Measurements from ENCODE around the gene ARID1B. TPM values are rescaled to one million over a fixed set of nuclear protein-coding genes. Genes with fewer than 3 reads are reported as not detected.

Gene ARID1B
- total RNA-seq, 1 experiment from 2014 or later, result 91.7 TPM

DNA sequence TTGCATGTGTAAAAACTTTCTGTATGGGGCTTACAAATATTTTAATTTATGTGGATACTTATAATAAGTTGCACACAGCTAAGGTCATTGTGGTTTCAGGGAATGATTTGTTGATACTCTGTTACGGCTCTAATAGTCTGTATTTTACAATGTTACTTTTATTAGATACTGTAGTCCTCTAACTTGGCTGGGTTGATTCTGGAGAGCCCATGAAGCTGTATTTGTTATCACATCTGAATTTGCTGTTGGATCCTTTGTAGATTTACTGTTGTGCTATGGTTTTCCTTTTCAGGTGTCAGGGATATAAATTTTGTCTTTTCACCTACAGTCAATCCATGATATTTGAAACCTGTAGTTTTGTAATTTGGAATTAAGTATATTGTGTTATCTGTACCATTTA, 161.0 kb downstream of the ARID1B start:
- TF ChIP-seq, protein P1, sequence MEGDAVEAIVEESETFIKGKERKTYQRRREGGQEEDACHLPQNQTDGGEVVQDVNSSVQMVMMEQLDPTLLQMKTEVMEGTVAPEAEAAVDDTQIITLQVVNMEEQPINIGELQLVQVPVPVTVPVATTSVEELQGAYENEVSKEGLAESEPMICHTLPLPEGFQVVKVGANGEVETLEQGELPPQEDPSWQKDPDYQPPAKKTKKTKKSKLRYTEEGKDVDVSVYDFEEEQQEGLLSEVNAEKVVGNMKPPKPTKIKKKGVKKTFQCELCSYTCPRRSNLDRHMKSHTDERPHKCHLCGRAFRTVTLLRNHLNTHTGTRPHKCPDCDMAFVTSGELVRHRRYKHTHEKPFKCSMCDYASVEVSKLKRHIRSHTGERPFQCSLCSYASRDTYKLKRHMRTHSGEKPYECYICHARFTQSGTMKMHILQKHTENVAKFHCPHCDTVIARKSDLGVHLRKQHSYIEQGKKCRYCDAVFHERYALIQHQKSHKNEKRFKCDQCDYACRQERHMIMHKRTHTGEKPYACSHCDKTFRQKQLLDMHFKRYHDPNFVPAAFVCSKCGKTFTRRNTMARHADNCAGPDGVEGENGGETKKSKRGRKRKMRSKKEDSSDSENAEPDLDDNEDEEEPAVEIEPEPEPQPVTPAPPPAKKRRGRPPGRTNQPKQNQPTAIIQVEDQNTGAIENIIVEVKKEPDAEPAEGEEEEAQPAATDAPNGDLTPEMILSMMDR (IDR thresholded peaks at IDR 0.05), result no peak
- TF ChIP-seq, protein P2, sequence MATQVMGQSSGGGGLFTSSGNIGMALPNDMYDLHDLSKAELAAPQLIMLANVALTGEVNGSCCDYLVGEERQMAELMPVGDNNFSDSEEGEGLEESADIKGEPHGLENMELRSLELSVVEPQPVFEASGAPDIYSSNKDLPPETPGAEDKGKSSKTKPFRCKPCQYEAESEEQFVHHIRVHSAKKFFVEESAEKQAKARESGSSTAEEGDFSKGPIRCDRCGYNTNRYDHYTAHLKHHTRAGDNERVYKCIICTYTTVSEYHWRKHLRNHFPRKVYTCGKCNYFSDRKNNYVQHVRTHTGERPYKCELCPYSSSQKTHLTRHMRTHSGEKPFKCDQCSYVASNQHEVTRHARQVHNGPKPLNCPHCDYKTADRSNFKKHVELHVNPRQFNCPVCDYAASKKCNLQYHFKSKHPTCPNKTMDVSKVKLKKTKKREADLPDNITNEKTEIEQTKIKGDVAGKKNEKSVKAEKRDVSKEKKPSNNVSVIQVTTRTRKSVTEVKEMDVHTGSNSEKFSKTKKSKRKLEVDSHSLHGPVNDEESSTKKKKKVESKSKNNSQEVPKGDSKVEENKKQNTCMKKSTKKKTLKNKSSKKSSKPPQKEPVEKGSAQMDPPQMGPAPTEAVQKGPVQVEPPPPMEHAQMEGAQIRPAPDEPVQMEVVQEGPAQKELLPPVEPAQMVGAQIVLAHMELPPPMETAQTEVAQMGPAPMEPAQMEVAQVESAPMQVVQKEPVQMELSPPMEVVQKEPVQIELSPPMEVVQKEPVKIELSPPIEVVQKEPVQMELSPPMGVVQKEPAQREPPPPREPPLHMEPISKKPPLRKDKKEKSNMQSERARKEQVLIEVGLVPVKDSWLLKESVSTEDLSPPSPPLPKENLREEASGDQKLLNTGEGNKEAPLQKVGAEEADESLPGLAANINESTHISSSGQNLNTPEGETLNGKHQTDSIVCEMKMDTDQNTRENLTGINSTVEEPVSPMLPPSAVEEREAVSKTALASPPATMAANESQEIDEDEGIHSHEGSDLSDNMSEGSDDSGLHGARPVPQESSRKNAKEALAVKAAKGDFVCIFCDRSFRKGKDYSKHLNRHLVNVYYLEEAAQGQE (IDR thresholded peaks at IDR 0.05; ENCODE audit: insufficient read depth in 1 of 2, low read depth in 2 of 2, low read length in 1 of 2), result no peak
- TF ChIP-seq POLR2AphosphoS5 (IDR thresholded peaks at IDR 0.05; ENCODE audit: low read depth, low read length) (no peak), TCF7L2 (IDR thresholded peaks at IDR 0.05; ENCODE audit: low read depth, low read length) (no peak), SIN3A (IDR thresholded peaks at IDR 0.05; ENCODE audit: borderline replicate concordance, insufficient read depth, low read depth, low read length) (no peak)
- ChIA-PET POLR2A (interaction anchor here (0.6 kb wide), 1 partner anchor 94 kb away, joined by 3 read pairs; no protein-coding TSS in a partner anchor), CTCF (no interaction called here)
- intact Hi-C loops (cut with micrococcal nuclease; ENCODE audit: unreplicated experiment), result no loop called here
- ATAC-seq, result no peak
- BruUV-seq (replicated peaks), result no TSS peak
- no peak overlapping the region for H3K4me3 ChIP-seq (ENCODE audit: low read depth in 2 of 2, low read length in 2 of 2)
- H3K27me3 ChIP-seq (ENCODE audit: control insufficient read depth, insufficient read depth, low read length), result no peaks in the 10 kb centered on the region
- in situ Hi-C loops (cut with HindIII; ENCODE audit: low pct_unique_long_range_greater_than_20kb, low sequenced_read_pairs), result no loop called here
- no peaks in the 10 kb centered on the region for H3K36me3 ChIP-seq (ENCODE audit: control insufficient read depth, insufficient read depth, low read length)
- H3K9me3 ChIP-seq (ENCODE audit: control insufficient read depth, insufficient read depth, low read depth, low read length), result no peaks in the 10 kb centered on the region
- no peak overlapping the region for H3K27ac ChIP-seq (ENCODE audit: low read length)
- peaks cover 18% of the 10 kb centered on the region for H3K4me1 ChIP-seq (ENCODE audit: control insufficient read depth, insufficient read depth, low read length)
- no peak for DNase-seq (ENCODE audit: low read depth, low spot score)

DNA sequence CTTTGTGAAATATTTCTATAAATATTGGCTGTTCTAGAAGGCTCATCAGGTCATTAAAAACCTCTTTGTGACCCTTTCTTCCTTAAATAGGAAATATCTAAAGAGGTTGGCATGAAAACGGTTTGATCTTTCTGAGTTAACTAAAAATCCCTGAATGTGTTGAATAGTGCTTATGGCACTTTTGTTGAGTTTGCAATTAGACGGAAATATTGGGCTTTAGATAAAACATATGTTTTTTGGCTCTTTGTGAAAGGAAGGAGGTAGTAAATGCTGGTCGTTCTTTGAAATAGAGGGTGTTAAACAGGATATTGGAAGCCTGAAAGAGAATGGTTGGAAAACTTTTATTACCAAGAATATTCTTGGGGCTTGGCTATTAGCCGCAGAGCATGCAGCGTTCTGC, 163.0 kb downstream of the ARID1B start:
- intact Hi-C loops (cut with micrococcal nuclease; ENCODE audit: unreplicated experiment) (no loop called here), in situ Hi-C loops (cut with HindIII; ENCODE audit: low pct_unique_long_range_greater_than_20kb, low sequenced_read_pairs) (no loop called here)
- H3K9me3 ChIP-seq (ENCODE audit: control insufficient read depth, insufficient read depth, low read depth, low read length), result no peaks in the 10 kb centered on the region
- BruUV-seq (replicated peaks), result no TSS peak
- DNase-seq (ENCODE audit: low read depth, low spot score), result no peak
- no peak overlapping the region for H3K4me3 ChIP-seq (ENCODE audit: low read depth in 2 of 2, low read length in 2 of 2)
- CTCF ChIA-PET, result no interaction called here
- peaks cover 8% of the 10 kb centered on the region for H3K4me1 ChIP-seq (ENCODE audit: control insufficient read depth, insufficient read depth, low read length)
- no peaks in the 10 kb centered on the region for H3K27me3 ChIP-seq (ENCODE audit: control insufficient read depth, insufficient read depth, low read length)
- POLR2A ChIA-PET, result no interaction called here
- ATAC-seq, result no peak
- H3K27ac ChIP-seq (ENCODE audit: low read length), result no peak overlapping the region
- TF ChIP-seq POLR2AphosphoS5 (IDR thresholded peaks at IDR 0.05; ENCODE audit: low read depth, low read length) (no peak), SIN3A (IDR thresholded peaks at IDR 0.05; ENCODE audit: borderline replicate concordance, insufficient read depth, low read depth, low read length) (no peak), TCF7L2 (IDR thresholded peaks at IDR 0.05; ENCODE audit: low read depth, low read length) (no peak)
- TF ChIP-seq, protein P2 (IDR thresholded peaks at IDR 0.05; ENCODE audit: insufficient read depth in 1 of 2, low read depth in 2 of 2, low read length in 1 of 2), result no peak
- TF ChIP-seq, protein P1 (IDR thresholded peaks at IDR 0.05), result no peak
- H3K36me3 ChIP-seq (ENCODE audit: control insufficient read depth, insufficient read depth, low read length), result no peaks in the 10 kb centered on the region
